Measurements from ENCODE around the gene TEX38. TPM values are rescaled to one million over a fixed set of nuclear protein-coding genes. Genes with fewer than 3 reads are reported as not detected.
"Not testable (repeated sequence)": the region's sequence is repeated elsewhere in the genome, so short reads cannot be mapped to it uniquely, and the experiment has no call there.

TEX38 gene
- polyA plus RNA-seq, 4 donors: 0.33 to 0.73 (median 0.61) TPM

- peak in 1 of 4 donors; percentile 20 for DNase-seq (ENCODE audit: low read depth in 4 of 4, low spot score in 3 of 4)
Observed at GRCh38 chr1:46687093-46687659, 15.5 kb downstream of the TEX38 start.

- no peak for DNase-seq (ENCODE audit: low read depth in 4 of 4, low spot score in 3 of 4)
Observed at GRCh38 chr1:46687921-46688509, 16.4 kb downstream of the TEX38 start.

DNA sequence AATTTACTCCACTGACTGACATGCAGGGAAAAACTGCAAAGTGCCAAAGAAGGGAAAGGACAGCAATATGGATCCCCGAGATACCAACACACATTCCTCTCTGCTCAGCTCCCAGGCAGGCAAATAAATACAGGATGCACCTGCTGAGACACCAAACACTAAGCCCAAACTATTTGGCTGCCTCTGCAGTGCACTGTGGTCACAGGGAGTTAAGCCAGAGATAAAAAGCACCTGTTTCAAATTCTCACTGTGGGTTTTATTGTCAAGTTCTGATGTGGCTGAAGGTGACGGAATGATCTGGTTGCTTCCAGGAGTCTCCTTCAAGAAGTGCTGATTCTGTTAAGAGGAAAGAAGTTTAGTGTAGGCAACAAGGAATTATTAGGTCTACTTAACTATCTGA, 17.7 kb downstream of the TEX38 start:
- DNase-seq (ENCODE audit: low read depth in 4 of 4, low spot score in 3 of 4): no peak

DNA sequence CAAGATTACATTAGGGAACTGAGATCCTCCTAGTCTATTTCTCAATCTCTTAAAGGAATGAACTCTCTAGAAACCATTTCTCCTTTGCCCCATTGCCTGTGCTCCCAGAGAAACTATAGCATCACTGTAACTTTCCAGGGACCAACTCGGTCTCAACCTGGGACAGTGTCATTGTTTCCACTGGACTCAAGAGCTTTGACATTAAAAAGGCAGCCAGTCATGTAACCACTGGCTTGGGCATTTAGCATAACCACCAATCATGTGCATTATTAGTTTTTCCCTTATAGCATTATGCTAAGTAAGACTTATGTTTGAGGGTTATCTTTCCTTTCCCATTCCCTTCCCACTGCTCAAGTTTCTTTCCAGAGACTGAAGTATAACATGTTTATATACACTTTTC, 18.2 kb downstream of the TEX38 start:
- no peak for DNase-seq (ENCODE audit: low read depth in 4 of 4, low spot score in 3 of 4)

- no peak for DNase-seq (ENCODE audit: low read depth in 4 of 4, low spot score in 3 of 4)
Observed at GRCh38 chr1:46690931-46691421, 19.3 kb downstream of the TEX38 start.

- DNase-seq (ENCODE audit: low read depth in 4 of 4, low spot score in 3 of 4): no peak
Observed at GRCh38 chr1:46691997-46692790, 20.5 kb downstream of the TEX38 start.

DNA sequence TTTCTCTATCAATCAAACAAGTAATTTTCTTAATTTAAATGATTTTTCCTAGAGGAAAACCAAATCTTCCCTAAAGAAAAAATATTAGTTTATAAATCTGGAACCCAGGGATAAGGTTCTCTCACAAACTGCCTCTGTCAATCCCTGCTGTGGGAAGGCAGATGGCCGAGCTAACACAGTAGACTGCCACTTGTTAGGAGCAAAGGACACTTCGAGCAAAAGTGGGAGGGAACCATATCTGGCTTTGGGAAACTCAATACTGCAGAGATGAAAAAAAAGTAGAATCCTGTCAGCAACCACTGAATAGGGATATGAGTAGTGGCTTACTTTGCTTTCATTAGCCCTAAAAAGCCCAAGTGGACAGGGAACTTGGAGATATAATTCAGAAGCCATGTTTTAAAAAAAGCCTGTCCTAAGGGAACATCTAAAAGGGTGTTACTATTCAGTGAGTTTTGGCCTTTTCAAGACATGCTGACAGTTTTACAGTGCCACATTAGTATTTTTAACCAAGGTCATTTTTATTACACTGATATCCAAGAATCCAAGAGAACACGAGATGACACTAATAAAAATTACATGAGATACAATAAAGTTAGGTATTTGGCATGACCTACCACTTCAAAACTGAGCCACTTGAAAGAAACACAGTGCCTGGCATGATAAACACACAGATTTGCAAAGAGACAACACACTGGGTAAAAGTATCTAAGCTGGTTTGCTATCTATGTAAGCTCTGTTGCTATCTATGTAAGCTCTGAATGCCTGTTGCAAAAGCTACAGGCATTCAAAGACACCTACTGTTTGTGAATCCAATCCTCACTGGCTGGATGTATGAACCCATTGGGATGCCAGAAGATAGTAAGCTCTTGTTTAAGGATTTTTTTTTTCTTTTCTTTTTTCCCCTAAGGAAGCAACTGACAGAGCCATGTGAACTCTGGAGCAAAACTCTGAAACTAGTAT, 21.4 kb downstream of the TEX38 start:
- DNase-seq (ENCODE audit: low read depth in 4 of 4, low spot score in 3 of 4): no peak

DNA sequence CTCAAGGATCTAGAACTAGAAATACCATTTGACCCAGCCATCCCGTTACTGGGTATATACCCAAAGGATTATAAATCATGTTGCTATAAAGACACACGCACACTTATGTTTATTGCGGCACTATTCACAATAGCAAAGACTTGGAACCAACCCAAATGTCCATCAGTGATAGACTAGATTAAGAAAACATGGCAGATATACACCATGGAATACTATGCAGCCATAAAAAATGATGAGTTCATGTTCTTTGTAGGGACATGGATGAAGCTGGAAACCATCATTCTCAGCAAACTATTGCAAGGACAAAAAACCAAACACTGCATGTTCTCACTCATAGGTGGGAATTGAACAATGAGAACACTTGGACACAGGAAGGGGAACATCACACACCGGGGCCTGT, 23.0 kb downstream of the TEX38 start:
- not testable (repeated sequence) for DNase-seq (ENCODE audit: low read depth in 4 of 4, low spot score in 3 of 4)

- no peak for DNase-seq (ENCODE audit: low read depth in 4 of 4, low spot score in 3 of 4)
Observed at GRCh38 chr1:46697053-46697452, 25.4 kb downstream of the TEX38 start.

- no peak for DNase-seq (ENCODE audit: low read depth in 4 of 4, low spot score in 3 of 4)
Observed at GRCh38 chr1:46699666-46700065, 28.0 kb downstream of the TEX38 start.

DNA sequence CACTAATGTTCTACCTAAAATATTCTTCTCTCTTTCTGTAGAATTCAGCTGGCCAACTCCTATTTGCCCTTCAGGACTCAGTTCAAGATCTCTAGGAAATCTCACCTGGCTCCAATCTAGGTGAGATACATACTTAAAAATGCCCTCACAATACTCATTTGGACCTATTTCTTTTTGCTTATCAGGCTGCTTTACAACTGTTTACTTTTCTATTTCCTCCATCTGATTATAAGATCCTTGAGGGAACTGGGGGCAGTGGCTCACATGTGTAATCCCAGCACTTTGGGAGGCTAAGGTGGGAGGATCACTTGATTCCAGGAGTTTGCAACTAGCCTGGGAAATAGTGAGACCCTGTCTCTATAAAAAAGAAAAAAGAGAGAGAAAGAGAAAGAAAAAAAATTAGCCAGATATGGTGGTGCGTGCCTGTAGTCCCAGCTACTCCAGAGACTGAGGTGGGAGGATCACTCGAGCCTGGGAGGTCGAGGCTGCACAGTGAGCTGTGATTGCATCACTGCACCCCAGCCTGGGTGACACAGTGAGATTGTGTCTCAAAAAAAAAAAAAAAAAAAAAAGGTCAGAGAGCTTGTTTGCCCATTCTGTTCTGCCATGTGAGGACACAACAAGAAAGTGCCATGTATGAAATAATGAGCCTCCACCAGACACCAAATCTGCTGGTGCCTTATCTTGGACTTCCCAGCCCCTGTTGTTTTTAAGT, 32.4 kb downstream of the TEX38 start:
- no peak for DNase-seq (ENCODE audit: low read depth in 4 of 4, low spot score in 3 of 4)

- DNase-seq (ENCODE audit: low read depth in 4 of 4, low spot score in 3 of 4): no peak
Observed at GRCh38 chr1:46705408-46705807, 33.8 kb downstream of the TEX38 start.

DNA sequence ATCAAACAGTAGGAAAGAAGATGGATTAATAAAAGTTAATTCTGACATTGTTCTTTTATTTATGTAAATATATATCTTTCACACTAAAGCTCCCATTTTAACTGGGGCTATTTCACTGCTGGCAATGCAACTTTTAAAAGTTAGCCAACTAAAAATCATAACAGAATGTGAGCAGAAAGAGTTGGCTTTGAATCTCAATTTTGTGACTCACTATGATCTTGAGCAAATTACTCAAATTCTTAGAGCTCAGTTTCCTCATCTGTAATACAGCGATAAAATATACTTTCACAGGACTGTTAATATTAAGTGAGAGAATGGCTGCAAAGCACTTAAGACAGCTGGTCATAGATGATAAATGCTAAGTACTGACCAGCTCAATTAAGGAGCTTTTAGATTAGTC, 36.5 kb downstream of the TEX38 start:
- no peak for DNase-seq (ENCODE audit: low read depth in 4 of 4, low spot score in 3 of 4)

DNA sequence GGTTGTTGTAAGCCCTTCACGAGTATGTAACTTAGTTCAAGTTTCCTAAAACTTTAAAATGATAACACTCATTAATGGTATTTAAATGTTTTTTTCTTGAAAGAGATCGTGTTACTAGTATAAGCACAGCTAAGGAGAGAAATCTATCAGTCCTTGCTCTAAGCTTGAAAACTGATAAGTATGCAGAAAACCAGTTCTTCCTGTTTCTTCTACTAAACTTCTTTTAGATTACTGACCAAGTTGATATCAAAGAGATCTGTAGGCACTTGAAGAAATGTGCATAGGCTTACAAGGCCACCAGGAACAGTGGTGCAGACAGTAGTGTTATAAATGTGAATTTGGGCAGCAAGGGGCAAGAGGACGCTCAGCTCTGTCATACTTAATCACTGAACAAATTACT, 43.3 kb downstream of the TEX38 start:
- DNase-seq (ENCODE audit: low read depth in 4 of 4, low spot score in 3 of 4): no peak

DNA sequence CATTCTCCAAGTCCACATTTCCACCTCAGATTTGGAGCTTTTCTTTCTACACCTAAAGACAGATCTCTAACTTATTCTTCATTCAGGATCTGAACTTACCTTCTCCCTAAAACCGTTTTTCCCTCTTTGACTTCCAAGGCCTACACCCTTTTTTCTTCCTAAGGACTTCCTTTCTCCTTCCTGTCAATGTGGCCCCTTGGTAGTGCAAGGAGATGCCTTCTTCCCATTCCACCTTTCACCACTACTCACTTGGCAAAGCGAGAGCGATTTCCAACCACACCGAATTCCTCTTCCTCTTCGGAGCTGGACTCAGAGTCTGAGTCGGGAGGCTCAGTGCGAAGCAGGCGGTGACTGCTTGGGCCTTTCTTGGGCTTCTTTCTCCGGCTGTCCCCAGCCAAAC, 46.0 kb downstream of the TEX38 start:
- DNase-seq (ENCODE audit: low read depth in 4 of 4, low spot score in 3 of 4): no peak

- DNase-seq (ENCODE audit: low read depth in 4 of 4, low spot score in 3 of 4): no peak
Observed at GRCh38 chr1:46718340-46718726, 46.7 kb downstream of the TEX38 start.

GRCh38 chr1:46718727-46719622, 47.3 kb downstream of the TEX38 start, which contains the start of gene EFCAB14:
Gene EFCAB14 (minus strand): TSS chr1:46719114. CDS start chr1:46718087, 1,027 bp downstream.
- peak; percentile 85 to 87 (median 85) for DNase-seq (ENCODE audit: low read depth in 4 of 4, low spot score in 3 of 4)

GRCh38 chr1:46719689-46720088, 48.0 kb downstream of the TEX38 start:
- DNase-seq (ENCODE audit: low read depth in 4 of 4, low spot score in 3 of 4): no peak

DNA sequence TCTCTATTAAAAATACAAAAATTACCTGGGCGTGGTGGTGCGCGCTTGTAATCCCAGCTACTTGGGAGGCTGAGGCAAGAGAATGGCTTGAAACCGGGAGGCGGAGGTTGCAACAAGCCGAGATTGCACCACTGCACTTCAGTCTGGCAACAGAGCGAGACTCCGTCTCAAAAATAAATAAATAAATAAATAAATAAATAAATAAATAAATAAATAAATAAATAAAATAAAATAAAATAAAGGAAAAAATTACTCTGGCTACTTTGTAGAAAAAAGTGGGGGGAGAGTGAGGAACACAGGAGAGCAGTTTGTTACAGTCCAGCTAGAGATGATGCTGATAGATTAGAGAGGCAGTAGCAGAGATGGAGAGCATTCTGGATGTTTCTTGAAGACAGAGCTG, 48.7 kb downstream of the TEX38 start:
- not testable (repeated sequence) for DNase-seq (ENCODE audit: low read depth in 4 of 4, low spot score in 3 of 4)
